Measurements from ENCODE around the gene CELSR3. TPM values are rescaled to one million over a fixed set of nuclear protein-coding genes. Genes with fewer than 3 reads are reported as not detected.

CELSR3 gene
- 0.92 and 1.1 TPM in 2 replicates for total RNA-seq (2014; rRNA removed)
- percentile 43 among the genes with signal in this experiment for Bru-seq, nascent RNA
- percentile 71 among the genes with signal in this experiment for BruChase-seq, experiment 1, labeled RNA remaining after a 6-hour chase
- percentile 58 among the genes with signal in this experiment for BruChase-seq, experiment 2, labeled RNA remaining after a 2-hour chase
- long read RNA-seq, partial matches to known transcripts = 9 of 12 reads
- long read RNA-seq, other reads (novel, unspliced or antisense) = 3 of 12 reads

DNA sequence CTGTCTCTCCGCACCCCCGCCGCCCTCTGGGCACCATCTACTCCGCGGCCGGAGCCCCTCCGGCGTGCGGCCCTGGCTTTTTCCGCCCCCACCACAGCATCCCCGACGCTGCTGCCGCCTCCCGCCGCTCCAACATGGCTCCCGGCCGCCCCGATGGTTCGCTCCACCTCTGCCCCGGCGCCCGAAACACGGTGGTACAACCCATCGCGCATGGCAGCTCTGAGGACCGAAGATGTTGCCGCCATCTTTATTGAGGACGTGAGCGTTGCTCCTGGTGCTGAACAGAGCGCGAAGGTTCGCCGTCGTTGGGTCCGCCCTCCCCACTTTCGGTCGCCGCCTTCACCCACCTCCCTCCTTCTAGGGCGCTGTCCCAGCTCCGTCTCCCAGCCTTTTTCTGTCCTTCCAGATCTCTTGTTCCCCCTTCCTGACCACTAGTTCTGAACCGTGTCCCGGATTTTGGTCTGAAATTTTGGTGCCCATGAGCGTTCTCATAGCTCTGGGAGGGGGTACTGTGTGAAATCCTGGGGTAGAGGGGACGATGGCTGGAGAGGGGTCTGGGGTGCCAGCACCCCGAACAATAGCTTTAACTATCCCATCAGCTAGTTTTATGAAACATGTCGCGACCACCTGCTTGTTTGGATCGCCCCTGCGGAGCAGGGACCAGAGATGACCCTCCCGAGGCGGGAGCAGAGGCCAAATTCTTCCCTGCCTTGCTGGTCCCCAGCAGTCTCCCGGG lies at the start of gene CELSR3:
Gene CELSR3 (minus strand): TSS at position 134 of the 736 bp plus-strand sequence. CDS start 252 bp downstream, outside the sequence.
- Histone ChIP-seq H4K20me1 (ENCODE audit: low read length) (no peaks in the 10 kb centered on the region), H3K9ac (ENCODE audit: low read length) (peak within 1 kb of the TSS; percentile 58), H3K36me3 (ENCODE audit: low read depth, low read length) (no peaks in the 10 kb centered on the region), H3K4me3 (ENCODE audit: low read length) (peak within 1 kb of the TSS; percentile 66), H3K9me2 (replicated peaks; ENCODE audit: low read length) (no peaks in the 10 kb centered on the region), H3K4me1 (ENCODE audit: insufficient read depth, low read length) (peaks cover 9% of the 10 kb centered on the region), H2AFZ (ENCODE audit: low read length) (peak within 1 kb of the TSS; percentile 62), H3K4me2 (ENCODE audit: low read length) (peak within 1 kb of the TSS; percentile 73), H3K27me3 (ENCODE audit: low read length) (no peaks in the 10 kb centered on the region), H3K9me3 (ENCODE audit: low read length) (no peaks in the 10 kb centered on the region), H3F3A (ENCODE audit: low read length, unreplicated experiment) (no peaks in the 10 kb centered on the region), H3K27ac (ENCODE audit: low read length) (peak within 1 kb of the TSS; percentile 76), H3K79me2 (ENCODE audit: low read length) (no peaks in the 10 kb centered on the region)
- ChIA-PET POLR2A (ENCODE audit: unreplicated experiment) (no interaction called here), CTCF (no interaction called here)
- DNase-seq (peak; percentile 16), ATAC-seq (peak; percentile 4)
- intact Hi-C loops (cut with micrococcal nuclease) = loop anchor here (1.0 kb wide), 1 partner anchor 28 kb away; the partner anchor contains the start of gene SLC26A6
- TF ChIP-seq EZH2 (IDR thresholded peaks at IDR 0.05; ENCODE audit: low read length, unreplicated experiment) (no peak), CTCF (conservative IDR thresholded peaks at IDR 0.05; ENCODE audit: low read depth, low read length) (no peak), EZH2phosphoT487 (IDR thresholded peaks at IDR 0.05; ENCODE audit: borderline replicate concordance, low read length) (no peak)
- TSS peak; percentile 92 for BruUV-seq (replicated peaks)

GRCh38 chr3:48711727-48712126 lies 49.0 kb upstream of the CELSR3 start:
- H3K4me2 ChIP-seq (ENCODE audit: low read length) = no peak overlapping the region
- ChIA-PET CTCF (no interaction called here), POLR2A (ENCODE audit: unreplicated experiment) (no interaction called here)
- no peak overlapping the region for H3K4me3 ChIP-seq (ENCODE audit: low read length)
- ATAC-seq = peak; percentile 23
- no peaks in the 10 kb centered on the region for H3F3A ChIP-seq (ENCODE audit: low read length, unreplicated experiment)
- no peak overlapping the region for H3K27ac ChIP-seq (ENCODE audit: low read length)
- H3K27me3 ChIP-seq (ENCODE audit: low read length) = no peaks in the 10 kb centered on the region
- H3K9me3 ChIP-seq (ENCODE audit: low read length) = no peaks in the 10 kb centered on the region
- H3K4me1 ChIP-seq (ENCODE audit: insufficient read depth, low read length) = peaks cover 20% of the 10 kb centered on the region
- peaks cover 51% of the 10 kb centered on the region for H3K36me3 ChIP-seq (ENCODE audit: low read depth, low read length)
- no peak for DNase-seq
- peaks cover 73% of the 10 kb centered on the region for H4K20me1 ChIP-seq (ENCODE audit: low read length)
- TF ChIP-seq EZH2 (IDR thresholded peaks at IDR 0.05; ENCODE audit: low read length, unreplicated experiment) (no peak), CTCF (conservative IDR thresholded peaks at IDR 0.05; ENCODE audit: low read depth, low read length) (no peak), EZH2phosphoT487 (IDR thresholded peaks at IDR 0.05; ENCODE audit: borderline replicate concordance, low read length) (no peak)
- no peaks in the 10 kb centered on the region for H3K9me2 ChIP-seq (replicated peaks; ENCODE audit: low read length)
- intact Hi-C loops (cut with micrococcal nuclease) = no loop called here
- H2AFZ ChIP-seq (ENCODE audit: low read length) = no peak overlapping the region
- peaks cover 98% of the 10 kb centered on the region for H3K79me2 ChIP-seq (ENCODE audit: low read length)
- H3K9ac ChIP-seq (ENCODE audit: low read length) = no peak overlapping the region
- no TSS peak for BruUV-seq (replicated peaks)

Measured in PC-3 (cell line).